Breast epithelium (tissue), 4 donors: ENCODE data around the gene IFNLR1. TPM values are rescaled to one million over a fixed set of nuclear protein-coding genes. Genes with fewer than 3 reads are reported as not detected.

ENCODE experiments used
- DNase-seq, 2 donors: peaks; one replicate each; pipeline ENCODE4 v3.0.0-alpha.2; 2019; ENCODE audit warnings: low spot score in 2 of 2
- H3K27ac ChIP-seq, 2 donors: fragments of 200-600 bp; sonication (generic) in 1 of 2; one replicate each; pipeline ENCODE4 v1.5.1; 2016 to 2019; ENCODE audit warnings: mild to moderate bottlenecking in 1 of 2
- H3K27me3 ChIP-seq, 2 donors: fragments of 200-600 bp; sonication (generic) in 1 of 2; one replicate each; pipeline versions ENCODE4 v1.5.1 to v1.6.0; 2017 to 2019; ENCODE audit warnings: control low read depth in 1 of 2, mild to moderate bottlenecking in 1 of 2
- H3K36me3 ChIP-seq: fragments of 200-600 bp; one replicate; pipeline ENCODE4 v1.5.1; 2019
- H3K4me1 ChIP-seq, 2 donors: fragments of 200-600 bp; sonication (generic); one replicate each; pipeline ENCODE4 v1.5.1; 2016 to 2019; ENCODE audit warnings: control low read depth in 1 of 2
- H3K4me3 ChIP-seq, 3 donors: fragments of 200-600 bp; sonication (generic); 1 replicate in 2 of 3; 2 replicates in 1 of 3; pipeline ENCODE4 v1.5.1; 2016 to 2019; ENCODE audit warnings: mild to moderate bottlenecking in 3 of 3, moderate library complexity in 2 of 3
- H3K9me3 ChIP-seq, 2 donors: fragments of 200-600 bp; sonication (generic) in 1 of 2; one replicate each; pipeline ENCODE4 v1.5.1; 2016 to 2019; ENCODE audit warnings: control low read depth in 1 of 2
- CTCF ChIP-seq, 3 donors: fragments of 450-650 bp; IDR thresholded peaks; one replicate each; pipeline ENCODE4 v1.5.1; 2016 to 2017; ENCODE audit warnings: antibody characterized with exemption in 3 of 3, mild to moderate bottlenecking in 3 of 3, moderate library complexity in 3 of 3
- POLR2A ChIP-seq: fragments of 450-650 bp; IDR thresholded peaks from one replicate; pipeline ENCODE4 v1.6.1; 2016; ENCODE audit warnings: antibody characterized with exemption, mild to moderate bottlenecking, moderate library complexity
- POLR2AphosphoS5 ChIP-seq, 3 donors: sonication (generic); formaldehyde crosslinking; IDR thresholded peaks; one replicate each; pipeline ENCODE4 v1.6.1; 2017; ENCODE audit warnings: antibody characterized with exemption in 3 of 3
- intact Hi-C: fragments of 100-400 bp; cut with DNase I; formaldehyde crosslinking; loops from one replicate; pipeline ENCODE4 v1.15.1; 2023; ENCODE audit warnings: low total_unique reads
- total RNA-seq, 3 donors: library from RNA; depleted of rRNA; stranded (reverse); fragments of >200 nt; gene quantifications; one replicate each; pipeline ENCODE4 v1.1.0, GENCODE V29; 2016

IFNLR1 gene
- total RNA-seq, 3 donors from 2014 or later = under 0.01 to 10.7 (median 3.9) TPM

DNA sequence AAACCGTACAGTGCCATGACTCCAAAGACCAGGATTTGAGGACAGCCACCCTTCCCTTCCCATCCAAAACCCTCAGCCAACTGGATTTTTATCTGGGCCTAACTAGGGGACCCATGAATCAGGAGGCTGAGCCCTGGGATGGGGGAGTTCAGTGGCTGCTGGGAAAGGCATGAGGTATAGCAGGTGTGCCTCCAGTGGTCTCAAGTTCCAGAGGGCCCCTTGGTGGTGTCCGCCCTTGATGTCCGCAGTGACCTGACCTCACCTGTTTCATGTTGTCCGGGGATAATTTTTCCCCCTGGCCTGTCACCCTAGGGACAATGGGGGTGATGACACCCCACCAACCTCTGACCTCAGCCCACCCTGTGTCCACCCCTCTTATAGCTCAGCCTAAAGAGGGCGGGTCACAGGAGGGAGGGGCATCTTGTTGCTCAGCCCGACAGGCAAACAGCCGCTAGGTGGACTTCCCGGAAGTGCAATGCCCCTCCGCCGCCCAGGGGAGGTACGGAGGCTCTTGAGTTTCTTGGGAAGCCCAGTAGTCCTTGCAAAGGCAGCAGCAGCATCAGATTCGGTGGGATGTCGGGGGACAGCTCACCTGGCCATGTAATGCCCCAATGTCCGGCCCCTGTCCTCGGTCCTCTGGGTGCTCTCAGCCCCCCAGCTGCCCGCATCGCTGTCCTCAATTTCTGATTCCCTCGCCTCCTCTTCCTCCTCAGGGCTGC lies 30.4 kb downstream of the IFNLR1 start:
- Histone ChIP-seq H3K36me3 (no peaks in the 10 kb centered on the region), H3K27ac (no peak overlapping the region), H3K9me3 (no peaks in the 10 kb centered on the region), H3K4me1 (no peaks in the 10 kb centered on the region), H3K4me3 (no peak overlapping the region), H3K27me3 (no peaks in the 10 kb centered on the region)
- no peak for DNase-seq
- intact Hi-C loops = no loop called here
- TF ChIP-seq CTCF (IDR thresholded peaks at IDR 0.05) (no peak), POLR2AphosphoS5 (IDR thresholded peaks at IDR 0.05) (no peak), POLR2A (no peak)

- no peak for DNase-seq
- no peak overlapping the region for H3K27ac ChIP-seq
- H3K4me1 ChIP-seq = no peaks in the 10 kb centered on the region
- TF ChIP-seq POLR2AphosphoS5 (IDR thresholded peaks at IDR 0.05) (no peak), POLR2A (no peak), CTCF (IDR thresholded peaks at IDR 0.05) (no peak)
- H3K27me3 ChIP-seq = no peaks in the 10 kb centered on the region
- no peaks in the 10 kb centered on the region for H3K9me3 ChIP-seq
- no peak overlapping the region for H3K4me3 ChIP-seq
- intact Hi-C loops = no loop called here
- H3K36me3 ChIP-seq = no peaks in the 10 kb centered on the region
These were observed 31.9 kb downstream of the IFNLR1 start for GRCh38 chr1:24155011-24155782.

DNA sequence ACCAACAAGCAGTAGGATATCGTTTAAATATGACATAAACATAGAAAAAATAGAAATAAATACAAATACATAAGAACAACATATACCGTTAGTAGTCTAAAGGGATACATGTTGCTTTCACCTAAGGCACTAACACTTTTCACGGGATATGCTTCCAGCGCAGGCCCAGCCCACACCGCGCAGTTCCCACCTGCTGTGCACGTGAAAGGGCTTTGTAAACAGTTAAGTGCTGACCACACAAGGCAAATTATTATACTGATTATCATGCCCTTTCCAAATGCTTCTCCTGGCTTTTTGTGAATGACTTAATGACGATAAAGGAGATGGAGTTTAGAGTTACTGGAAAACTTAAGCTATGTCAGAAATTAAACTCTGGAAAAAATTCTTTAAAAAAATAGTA lies 32.9 kb downstream of the IFNLR1 start:
- DNase-seq = no peak
- no peaks in the 10 kb centered on the region for H3K9me3 ChIP-seq
- H3K27me3 ChIP-seq = no peaks in the 10 kb centered on the region
- TF ChIP-seq CTCF (IDR thresholded peaks at IDR 0.05) = no peak
- no peak for TF ChIP-seq POLR2AphosphoS5 (IDR thresholded peaks at IDR 0.05)
- TF ChIP-seq POLR2A = no peak
- no peak overlapping the region for H3K27ac ChIP-seq
- no peaks in the 10 kb centered on the region for H3K4me1 ChIP-seq
- H3K36me3 ChIP-seq = no peaks in the 10 kb centered on the region
- no peak overlapping the region for H3K4me3 ChIP-seq
- intact Hi-C loops = no loop called here

- no peak for DNase-seq
These were observed 34.2 kb downstream of the IFNLR1 start for GRCh38 chr1:24152631-24153494.

More at GRCh38 chr1:24152631-24153494, 34.2 kb downstream of the IFNLR1 start:
- peak overlapping the region in 1 of 3 donors; percentile 34 for H3K4me3 ChIP-seq
- H3K27ac ChIP-seq = peak overlapping the region in 1 of 2 donors; percentile 3
- intact Hi-C loops = no loop called here
- H3K27me3 ChIP-seq = no peaks in the 10 kb centered on the region
- H3K36me3 ChIP-seq = no peaks in the 10 kb centered on the region
- TF ChIP-seq CTCF (IDR thresholded peaks at IDR 0.05) (no peak), POLR2A (no peak), POLR2AphosphoS5 (IDR thresholded peaks at IDR 0.05) (no peak)
- H3K9me3 ChIP-seq = no peaks in the 10 kb centered on the region
- no peaks in the 10 kb centered on the region for H3K4me1 ChIP-seq
